Dedifferentiated amniotic fluid mesenchymal stem cell (primary cell): ENCODE measurements around the gene UTRN.

Experiments
- DNase-seq: peaks from one replicate; pipeline ENCODE4 v3.0.0-alpha.2; 2016; ENCODE audit errors: extremely low spot score

The UTRN gene

DNA sequence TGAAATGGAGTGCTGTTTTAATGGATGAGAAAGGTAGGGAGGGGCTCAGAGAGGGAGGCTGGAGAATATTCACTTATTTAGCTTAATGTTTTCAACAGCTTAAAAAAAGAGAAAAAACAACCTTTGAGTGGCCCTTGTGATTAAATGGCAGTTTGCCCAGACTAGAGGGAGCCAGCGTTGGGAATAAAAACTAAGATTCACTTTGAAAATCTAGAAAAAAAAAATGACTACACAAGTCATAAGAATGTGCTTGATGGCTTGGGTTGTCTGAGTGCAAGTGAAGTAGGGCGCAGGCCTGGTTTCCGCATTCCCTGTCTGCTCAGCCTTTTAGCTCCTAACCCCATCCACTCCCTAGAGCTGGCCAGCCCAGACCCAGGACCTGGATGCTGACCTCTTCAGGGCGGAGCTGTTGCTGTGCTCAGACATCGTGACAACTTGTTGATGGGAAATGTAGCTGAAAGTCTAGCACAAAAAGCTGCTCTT, 28.9 kb downstream of the UTRN start:
- no peak for DNase-seq

DNA sequence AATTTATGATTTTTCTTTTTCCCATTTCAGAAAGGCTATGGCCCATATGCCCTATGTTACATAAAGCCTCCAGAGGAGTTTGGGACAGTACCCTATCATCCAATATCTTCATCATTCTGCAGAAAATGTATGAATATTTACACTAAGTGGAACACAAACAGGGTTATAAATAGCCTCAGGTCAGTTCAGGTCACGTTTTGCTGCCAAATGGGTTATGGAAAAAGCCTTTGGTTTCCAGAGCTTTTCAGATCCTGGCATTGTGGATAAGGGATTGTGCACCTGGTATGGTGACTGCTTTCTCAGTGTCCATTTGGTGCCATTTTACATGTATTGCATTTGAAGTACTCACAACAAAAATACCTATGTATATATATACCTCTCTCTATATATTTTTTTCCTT, 29.4 kb downstream of the UTRN start:
- no peak for DNase-seq

DNA sequence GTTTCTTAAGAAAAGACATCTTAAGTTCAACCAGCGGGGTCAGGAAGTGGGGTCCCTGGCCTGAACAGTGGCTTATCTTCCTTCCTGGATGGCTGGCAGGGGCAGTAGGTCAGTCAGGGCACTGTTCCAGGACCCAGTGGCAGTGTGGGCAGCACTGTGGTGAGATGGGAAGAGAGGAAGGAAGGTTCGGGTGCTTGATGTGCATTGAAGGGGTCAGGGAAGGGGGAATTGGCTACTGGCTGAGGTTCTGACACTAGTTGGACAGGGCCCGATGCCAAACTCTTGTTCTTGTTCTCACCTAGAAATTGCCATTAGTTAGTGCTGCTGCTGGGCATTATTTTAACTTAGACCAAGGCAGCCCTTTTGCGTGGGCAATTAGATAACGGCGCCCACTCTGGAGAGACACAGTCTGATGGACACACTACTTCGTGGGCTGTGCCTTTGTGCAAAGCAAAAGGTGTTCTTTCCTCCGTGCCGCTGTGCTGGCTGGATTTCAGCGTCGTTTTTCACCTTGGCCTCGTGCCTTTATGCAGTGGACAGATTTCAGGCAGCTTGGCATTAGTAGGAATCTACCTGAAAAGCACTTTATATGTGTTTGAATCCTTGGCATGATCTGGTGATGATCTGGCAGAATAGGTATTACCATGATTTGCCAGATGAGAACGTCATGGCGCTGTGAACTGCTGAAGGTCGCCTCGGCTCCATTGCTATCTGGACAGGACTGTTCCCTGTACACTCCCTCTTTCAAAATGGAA, 30.3 kb downstream of the UTRN start:
- DNase-seq, result no peak

DNA sequence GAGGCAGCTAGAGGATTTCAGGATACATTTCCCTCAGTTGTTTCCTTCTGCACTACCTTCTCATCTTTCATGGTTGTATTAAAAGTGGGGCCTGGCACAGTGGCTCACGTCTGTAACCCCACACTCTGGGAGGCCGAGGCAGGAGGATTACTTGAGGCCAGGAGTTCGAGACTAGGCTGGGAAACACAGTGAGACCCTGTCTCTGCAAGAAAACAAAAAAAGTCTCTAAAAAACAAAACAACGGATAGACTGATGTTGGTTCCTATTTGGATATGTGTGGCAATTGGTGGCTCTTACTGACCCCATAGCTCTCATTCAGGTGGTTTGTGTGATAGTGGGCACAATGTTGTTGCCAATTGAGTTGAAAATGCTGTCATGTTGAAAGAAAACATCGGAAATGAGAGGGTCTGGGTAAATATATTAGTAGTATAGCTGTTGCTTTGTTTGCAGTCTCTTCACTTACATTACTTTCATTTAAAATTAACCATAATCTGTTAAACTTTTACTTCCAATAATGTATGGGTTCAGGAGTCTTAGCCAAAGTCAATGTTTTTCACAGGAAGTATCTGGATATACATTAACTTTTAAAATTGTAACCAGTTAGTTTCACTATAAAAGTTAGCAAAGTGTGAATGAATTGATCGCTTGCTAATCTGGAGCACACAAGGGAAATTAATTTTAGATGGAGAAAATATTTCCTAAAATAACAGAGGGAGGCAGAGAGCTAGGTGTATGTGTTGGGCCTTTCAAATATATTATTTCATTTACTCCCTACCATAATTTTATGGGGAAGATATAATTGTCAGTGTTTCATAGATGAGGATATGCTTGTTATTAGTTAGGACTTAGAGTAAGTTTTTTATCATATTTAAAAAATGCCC, 31.1 kb downstream of the UTRN start:
- no peak for DNase-seq

DNA sequence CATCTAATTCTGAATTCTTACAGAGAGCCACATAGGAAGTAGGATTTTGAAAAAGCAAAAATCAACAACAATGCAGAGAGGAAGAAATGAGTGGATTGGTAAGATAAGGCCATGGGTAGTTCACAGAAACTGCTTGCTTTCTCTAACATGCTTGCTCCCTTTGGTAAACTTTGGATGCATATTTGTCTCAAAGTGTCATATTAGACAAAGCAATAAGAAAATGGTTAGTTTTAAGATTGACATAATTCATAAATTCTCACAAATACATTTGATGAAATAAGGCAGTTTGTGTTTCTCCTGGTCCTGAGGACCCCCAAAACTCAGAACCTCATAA, 31.7 kb downstream of the UTRN start:
- no peak for DNase-seq

DNA sequence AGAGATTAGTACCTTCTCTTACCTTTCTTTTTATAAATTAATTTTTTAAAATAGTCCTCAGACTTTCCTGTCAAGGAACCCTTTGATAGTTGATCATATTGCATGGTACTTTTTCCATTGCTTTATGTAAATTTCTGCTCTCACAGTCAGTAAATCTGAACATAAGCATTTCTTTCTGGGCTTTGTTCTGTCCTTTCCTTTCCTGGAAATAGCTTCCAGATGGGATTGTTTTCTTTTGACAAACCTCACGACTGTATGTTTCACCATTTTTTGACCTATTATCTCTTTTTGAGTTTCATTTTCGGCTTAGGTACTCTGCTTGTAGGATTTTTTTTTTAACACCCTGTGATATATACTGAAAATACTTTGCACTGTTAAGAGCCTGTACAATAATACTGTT, 32.6 kb downstream of the UTRN start:
- peak; percentile 41 for DNase-seq

DNA sequence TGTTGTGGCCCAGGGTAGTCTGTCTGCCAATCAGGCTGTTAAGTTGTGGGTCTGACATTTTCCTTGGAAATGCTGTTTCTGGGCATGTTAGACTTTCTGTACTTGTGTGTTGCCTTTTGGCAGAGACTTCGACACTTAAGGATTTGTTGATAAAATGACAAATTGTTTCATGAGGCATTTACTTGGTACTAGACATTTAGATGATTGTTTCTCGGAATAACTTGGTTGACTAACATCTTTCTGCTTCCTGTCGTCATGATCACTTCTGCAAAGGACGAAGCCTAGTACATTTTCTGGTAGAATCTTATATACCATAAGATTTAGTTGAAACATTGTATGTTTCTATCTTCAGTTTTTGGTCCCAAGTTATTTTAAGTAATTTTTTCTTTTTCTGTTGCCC, 34.1 kb downstream of the UTRN start:
- no peak for DNase-seq

DNA sequence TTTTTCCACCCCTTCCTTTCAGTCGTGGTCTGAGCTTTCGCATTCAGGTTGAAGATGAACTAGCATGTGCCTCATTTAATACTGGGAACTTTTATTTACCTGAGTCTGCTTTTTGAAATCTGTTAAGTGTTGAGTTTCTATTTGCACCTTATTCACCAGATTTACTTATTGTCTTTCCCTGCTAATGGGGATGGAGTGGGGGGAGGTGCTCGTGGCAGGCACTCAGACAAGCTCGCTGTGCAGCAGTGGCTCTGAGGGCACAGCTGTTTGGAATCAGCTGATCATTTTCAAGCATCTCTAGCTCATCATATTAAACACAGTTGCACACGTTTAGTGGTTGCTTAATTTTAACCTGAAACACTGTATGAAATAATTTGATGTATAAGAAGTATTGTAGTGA, 35.6 kb downstream of the UTRN start:
- DNase-seq, result no peak

DNA sequence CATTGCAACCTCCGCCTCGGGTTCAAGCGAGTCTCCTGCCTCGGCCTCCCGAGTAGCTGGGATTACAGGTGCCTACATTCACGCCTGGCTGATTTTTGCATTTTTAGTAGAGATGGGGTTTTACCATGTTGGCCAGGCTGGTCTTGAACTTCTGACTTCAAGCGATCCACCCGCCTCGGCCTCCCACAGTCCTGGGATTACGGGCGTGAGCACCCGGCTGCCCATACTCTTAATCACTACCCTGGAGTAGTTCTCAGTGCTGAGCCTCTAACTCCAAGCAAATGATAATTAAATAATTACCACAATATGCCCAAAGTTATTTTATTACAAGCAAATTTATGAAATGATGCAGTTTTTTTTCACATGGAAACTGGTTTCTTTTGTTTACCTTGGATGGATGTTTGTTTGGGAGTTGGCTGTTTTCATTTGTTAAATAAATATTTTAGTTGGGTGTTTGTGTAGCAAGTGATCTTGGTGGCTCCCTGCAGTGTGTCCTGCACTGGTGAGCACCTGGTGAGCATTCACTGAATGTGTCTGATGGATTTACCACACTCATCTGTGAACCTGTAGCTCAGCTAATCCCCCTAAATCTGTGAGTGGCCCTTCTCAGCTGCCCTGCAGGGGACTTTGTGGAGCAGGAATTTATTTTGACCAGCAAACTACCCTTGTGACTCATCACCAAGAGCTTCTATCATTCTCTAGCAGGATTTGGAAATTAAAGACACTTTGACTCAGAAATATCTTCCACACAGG, 36.9 kb downstream of the UTRN start:
- DNase-seq, result peak; percentile 24

DNA sequence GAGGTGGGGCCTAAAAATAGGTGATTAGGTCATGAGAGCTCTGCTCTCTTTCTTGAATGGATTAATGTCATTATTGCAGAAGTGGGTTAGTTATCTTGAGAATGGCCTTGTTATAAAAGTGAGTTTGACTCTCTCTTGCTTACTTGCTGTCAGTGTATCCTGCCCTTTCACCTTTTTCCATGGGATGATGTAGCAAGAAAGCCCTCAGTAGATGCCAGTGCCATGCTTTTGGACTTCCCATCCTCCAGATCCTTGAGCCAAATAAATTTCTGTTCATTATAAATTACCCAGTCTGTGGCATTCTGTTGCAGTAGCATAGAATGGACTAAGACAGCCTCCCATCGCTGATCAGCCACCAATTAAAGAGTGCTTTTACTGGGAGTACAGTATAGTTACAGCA, 40.1 kb downstream of the UTRN start:
- no peak for DNase-seq

DNA sequence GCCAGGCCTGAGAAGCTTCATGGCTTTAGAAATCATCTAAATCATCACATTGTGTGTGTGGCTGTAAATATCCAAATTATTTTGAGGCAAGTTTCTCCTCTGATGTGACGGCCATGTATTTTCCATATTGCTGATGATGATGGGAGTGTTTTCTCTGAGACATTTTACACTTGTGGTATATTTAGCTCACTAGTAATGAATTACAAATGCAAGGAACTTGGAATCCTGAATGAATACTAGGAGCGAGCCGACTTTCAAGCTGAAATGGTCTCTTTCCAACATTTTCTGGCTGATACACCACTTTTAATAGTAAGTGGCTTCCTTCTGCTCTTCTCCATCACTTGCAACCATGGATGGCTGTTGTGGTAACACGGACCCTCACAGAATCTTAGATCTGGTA, 41.3 kb downstream of the UTRN start:
- no peak for DNase-seq

DNA sequence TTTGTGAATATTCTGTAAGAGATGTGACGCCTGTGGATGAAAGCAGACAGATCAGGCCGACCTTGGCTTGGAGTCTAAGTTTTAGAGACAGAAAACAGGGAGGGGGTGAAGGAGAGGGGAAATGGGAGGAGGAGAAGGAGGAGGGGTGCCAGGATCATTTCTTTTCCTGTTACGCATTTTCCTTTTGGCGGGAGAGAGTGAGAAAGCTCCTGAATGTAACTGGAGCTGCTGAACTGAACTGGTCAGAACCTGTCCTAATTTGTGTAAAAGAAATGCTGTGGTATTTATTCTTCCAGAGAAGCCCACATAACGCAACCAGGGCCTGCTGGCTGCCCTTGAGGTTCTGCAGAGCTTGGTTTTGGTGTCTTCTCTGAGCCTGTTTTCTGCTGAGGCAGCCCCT, 41.9 kb downstream of the UTRN start:
- DNase-seq, result no peak

DNA sequence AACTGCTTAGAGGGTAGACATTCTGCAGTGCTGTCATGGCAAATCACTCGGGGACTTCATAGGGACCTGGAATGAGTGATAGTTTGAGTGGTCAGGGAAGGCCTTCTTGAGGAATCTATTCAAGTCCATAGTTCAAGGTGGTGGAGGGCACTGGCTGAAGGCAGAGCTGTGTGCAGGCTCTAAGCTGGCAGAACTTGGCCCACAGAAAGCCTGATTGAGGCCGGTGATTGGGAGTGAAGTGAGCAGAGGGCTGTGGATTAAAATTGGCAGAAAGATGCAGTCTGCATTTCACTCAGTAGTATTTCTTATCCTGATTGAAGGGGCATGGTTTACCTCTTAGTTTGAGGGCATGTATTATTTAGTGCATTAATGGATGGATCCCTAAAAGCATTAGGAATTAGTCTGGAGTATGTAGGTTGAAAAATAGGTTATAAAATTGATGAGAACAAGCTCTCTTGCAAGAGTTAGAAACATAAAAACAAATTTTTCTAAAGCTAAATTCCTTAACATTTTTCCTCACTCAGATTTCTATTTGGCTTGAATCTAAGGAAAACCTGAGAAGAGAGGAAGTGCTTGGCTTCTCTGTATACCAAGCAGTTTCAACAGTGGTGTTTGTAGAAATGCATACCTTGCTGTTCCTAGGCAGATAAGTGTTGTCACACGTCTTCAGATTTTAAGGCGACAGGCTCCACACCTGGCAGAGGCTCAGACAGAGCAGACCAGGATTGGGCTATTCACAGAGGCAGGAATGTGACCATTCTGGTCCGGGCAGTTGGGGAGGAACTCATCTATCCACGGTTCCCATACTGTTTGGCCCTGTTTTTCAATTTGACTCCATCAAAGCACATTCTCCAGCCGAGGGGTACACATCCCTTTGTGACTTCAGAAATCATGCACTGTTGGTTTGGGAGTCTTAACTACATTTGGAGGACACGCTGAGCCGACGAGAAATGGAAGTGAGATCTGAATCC, 45.2 kb downstream of the UTRN start:
- no peak for DNase-seq

DNA sequence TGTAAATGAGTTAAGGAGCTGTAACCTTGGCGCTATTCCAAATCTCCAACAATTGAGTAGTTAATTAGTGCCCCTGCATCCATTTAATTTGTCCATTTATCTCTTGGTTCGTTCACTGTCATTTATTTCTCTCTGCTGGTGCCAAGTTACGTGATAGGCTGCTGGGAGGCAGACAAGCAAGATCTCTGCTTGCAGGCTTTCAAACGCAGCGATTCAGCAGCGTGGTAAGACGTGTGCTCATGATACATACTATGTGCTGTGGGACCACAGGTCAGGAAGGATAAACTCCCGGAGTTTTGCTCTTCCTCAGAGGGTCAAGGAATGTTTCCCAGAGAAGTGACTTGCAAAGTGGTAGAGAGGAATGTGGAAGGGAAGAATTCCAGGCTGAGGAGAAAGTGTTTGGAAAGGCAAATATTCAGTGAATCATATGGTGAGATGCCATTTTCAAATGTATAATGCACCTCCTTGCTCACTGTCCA, 46.4 kb downstream of the UTRN start:
- DNase-seq, result no peak

DNA sequence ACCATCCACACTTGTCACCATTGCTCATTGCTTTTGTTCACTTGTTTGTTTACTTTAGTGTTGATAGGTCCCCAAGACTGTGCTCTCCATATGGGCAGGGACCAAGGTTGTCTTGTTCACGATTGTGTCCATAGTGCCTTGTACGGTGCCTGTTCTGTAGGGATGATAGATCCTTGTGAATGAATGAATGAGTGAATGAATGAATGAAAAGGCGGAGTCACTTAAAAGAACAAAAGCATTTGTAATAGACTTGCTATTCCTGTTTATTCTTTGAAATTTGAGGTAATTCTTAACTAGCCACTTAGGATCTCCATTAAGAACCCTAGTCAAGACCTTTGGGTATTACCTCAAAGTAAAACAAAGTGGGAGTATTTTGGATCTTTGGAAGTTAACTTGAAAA, 47.0 kb downstream of the UTRN start:
- no peak for DNase-seq

DNA sequence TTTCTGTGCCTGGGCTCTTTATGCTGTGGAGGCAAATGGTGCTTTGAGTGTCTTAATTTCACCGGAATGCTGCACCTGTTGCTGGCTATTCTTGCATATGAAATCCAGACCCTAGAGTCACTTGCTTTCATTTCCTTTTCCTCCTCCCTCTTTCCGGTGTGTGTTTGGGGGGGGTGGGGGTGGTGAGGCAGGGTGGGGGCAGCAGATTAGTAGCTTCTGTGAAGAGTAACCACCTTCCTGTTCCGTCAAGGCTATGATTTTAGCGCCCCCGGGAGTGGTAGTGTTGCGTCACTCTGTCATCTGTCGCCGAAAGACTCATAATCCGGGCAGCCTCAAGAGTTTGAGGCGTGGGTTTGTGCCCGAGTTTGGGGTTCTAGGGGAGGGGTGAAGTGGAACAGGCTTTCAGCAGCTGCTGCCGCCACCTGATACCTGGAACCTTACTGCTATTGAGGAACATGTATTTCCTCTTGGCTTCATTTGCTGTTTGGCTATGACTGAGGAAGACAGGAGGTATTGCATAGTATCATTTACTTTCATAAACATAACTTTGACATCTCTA, 49.1 kb downstream of the UTRN start:
- DNase-seq, result no peak
